SU-DHL-6 (cell line): ENCODE measurements around the gene LRRC4C.

Experiments used
- EZH2phosphoT487 ChIP-seq: fragments of 200-600 bp; sonication (generic), shearing (Covaris generic); conservative IDR thresholded peaks from 2 replicates; pipeline ENCODE4 v1.6.1; 2018; ENCODE audit warnings: mild to moderate bottlenecking, antibody characterized with exemption, low read length, moderate library complexity, mixed read lengths
- TF ChIP-seq, protein P1 (sequence below): fragments of 200-600 bp; sonication (generic); IDR thresholded peaks from one replicate; pipeline ENCODE4 v1.5.1; 2017; ENCODE audit warnings: antibody characterized with exemption, mild to moderate bottlenecking, low read length, moderate library complexity; ENCODE audit not compliant: insufficient read depth, poor library complexity, severe bottlenecking

DNA sequence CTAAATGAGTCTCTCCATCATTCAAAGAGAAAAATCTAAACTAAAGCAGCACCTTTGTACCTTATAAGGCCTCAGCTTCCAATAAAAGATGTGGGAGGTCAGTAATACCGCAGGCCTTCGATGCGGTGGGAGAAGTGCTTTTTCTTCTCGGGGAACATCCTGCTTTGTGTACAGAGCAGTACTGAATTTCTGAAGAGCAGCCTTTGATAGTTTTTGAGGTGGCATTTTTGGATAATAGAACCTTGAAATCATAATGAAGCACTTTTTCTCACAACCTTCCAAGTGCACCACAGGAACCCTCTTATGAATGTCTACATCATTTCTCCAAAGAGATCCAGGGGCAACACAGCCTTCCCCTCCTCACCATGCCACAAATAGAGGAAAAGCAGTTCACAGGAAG is 39.6 kb downstream of the LRRC4C start:
- TF ChIP-seq, protein P1, sequence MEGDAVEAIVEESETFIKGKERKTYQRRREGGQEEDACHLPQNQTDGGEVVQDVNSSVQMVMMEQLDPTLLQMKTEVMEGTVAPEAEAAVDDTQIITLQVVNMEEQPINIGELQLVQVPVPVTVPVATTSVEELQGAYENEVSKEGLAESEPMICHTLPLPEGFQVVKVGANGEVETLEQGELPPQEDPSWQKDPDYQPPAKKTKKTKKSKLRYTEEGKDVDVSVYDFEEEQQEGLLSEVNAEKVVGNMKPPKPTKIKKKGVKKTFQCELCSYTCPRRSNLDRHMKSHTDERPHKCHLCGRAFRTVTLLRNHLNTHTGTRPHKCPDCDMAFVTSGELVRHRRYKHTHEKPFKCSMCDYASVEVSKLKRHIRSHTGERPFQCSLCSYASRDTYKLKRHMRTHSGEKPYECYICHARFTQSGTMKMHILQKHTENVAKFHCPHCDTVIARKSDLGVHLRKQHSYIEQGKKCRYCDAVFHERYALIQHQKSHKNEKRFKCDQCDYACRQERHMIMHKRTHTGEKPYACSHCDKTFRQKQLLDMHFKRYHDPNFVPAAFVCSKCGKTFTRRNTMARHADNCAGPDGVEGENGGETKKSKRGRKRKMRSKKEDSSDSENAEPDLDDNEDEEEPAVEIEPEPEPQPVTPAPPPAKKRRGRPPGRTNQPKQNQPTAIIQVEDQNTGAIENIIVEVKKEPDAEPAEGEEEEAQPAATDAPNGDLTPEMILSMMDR: no peak
- TF ChIP-seq EZH2phosphoT487: no peak
